ENCODE measurements around the gene DDX42. TPM values are rescaled to one million over a fixed set of nuclear protein-coding genes. Genes with fewer than 3 reads are reported as not detected.

The DDX42 gene
- total RNA-seq (10 to 100 TPM; 54.8 to 69.9 (median 65.0) TPM), polyA plus RNA-seq (10 to 100 TPM; 27.7 to 56.4 TPM)
- long read RNA-seq, donor 1, full-length matches to known transcripts = 52 of 68 reads
- long read RNA-seq, donor 1, partial matches to known transcripts = 9 of 68 reads
- long read RNA-seq, donor 1, other reads (novel, unspliced or antisense) = 7 of 68 reads
- long read RNA-seq, donor 2, full-length matches to known transcripts = 47 of 54 reads
- long read RNA-seq, donor 2, partial matches to known transcripts = 5 of 54 reads
- long read RNA-seq, donor 2, other reads (novel, unspliced or antisense) = 2 of 54 reads
- long read RNA-seq, donor 3, transcript DDX42-214 (1 exons, 2,244 nt) = major isoform, 7 of 33 reads
- long read RNA-seq, donor 3, partial matches to known transcripts = 16 of 33 reads
- long read RNA-seq, donor 3, other reads (novel, unspliced or antisense) = 0 of 33 reads

DNA sequence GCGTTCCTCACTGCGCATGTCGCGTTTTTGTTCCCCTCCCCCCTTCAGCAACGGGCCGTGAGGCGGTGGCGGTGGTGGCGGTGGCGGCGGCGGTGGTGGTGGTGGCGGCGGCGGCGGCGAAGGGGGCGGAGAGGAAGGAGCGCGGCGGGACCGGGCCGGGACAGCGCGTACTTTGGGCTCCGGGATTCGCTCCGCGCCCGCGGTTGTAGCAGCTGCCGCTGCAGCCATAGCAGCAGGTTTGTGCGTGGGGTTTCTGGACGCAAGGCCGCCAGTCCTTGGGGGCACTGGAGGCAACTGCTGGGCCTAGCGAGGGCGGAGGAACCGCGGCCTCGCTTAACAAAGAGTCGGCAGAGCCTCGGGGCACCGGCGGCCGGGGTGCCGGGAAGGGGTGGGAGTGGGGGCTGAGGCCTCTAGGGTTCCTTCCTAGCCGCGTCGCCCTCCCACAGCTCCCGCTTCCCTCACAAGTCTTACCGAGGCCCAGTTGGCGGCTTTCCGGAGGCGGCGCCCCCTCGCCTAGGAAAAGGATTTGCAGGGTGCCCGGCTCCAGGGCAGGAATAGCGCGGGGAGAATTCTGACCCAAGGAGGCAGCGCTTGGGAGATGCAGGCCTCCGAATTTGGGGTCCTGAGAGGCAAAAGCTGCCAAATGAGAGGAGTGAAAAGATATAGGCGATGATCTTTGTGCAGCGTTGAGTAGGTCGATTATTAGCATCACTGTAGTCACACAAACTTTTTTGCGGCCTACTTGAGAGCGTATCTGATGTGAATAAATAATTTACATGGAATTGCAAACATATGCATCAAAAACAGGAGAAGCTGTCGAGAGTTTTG is at the start of gene DDX42:
Gene DDX42 (plus strand): TSS at position 30 of the 828 bp plus-strand sequence. CDS start 12,880 bp downstream, outside the sequence.
- peaks cover 0 to 73% (median 65%) of the 10 kb centered on the region in 9 donors for H3K4me1 ChIP-seq
- 0% methylated on average over 62 to 67 of the region's 67 CpGs for WGBS, 2 donors

GRCh38 chr17:63735691-63736090 is 38.3 kb upstream of the DDX42 start:
- ATAC-seq = no peak
- Histone ChIP-seq H3K4me3 (no peak overlapping the region), H3K4me1 (peaks cover 4 to 14% (median 6%) of the 10 kb centered on the region in 9 donors), H3K36me3 (peaks cover 0 to 32% (median 0%) of the 10 kb centered on the region in 9 donors), H3K27me3 (no peaks in the 10 kb centered on the region), H3K27ac (no peak overlapping the region), H3K9me3 (no peaks in the 10 kb centered on the region)
- TF ChIP-seq, protein P1, sequence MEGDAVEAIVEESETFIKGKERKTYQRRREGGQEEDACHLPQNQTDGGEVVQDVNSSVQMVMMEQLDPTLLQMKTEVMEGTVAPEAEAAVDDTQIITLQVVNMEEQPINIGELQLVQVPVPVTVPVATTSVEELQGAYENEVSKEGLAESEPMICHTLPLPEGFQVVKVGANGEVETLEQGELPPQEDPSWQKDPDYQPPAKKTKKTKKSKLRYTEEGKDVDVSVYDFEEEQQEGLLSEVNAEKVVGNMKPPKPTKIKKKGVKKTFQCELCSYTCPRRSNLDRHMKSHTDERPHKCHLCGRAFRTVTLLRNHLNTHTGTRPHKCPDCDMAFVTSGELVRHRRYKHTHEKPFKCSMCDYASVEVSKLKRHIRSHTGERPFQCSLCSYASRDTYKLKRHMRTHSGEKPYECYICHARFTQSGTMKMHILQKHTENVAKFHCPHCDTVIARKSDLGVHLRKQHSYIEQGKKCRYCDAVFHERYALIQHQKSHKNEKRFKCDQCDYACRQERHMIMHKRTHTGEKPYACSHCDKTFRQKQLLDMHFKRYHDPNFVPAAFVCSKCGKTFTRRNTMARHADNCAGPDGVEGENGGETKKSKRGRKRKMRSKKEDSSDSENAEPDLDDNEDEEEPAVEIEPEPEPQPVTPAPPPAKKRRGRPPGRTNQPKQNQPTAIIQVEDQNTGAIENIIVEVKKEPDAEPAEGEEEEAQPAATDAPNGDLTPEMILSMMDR (IDR thresholded peaks at IDR 0.05) = no peak
- DNase-seq = no peak
- intact Hi-C loops (cut with DNase I) = no loop called here
- 94 to 98% methylated on average over 8 of the region's 8 CpGs for WGBS, 2 donors

More for the DNA sequence above, at the start of gene DDX42:
- Histone ChIP-seq H3K27ac (peak within 1 kb of the TSS; percentile 81 to 99 (median 96)), H3K27me3 (no peaks in the 10 kb centered on the region), H3K4me3 (peak within 1 kb of the TSS; percentile 67 to 99 (median 92)), H3K9me3 (no peaks in the 10 kb centered on the region), H3K36me3 (peaks cover 0 to 47% (median 0%) of the 10 kb centered on the region in 9 donors)
- DNase-seq (peak; percentile 90 to 92), ATAC-seq (peak in 7 of 8 donors; percentile 2 to 37 (median 6))
- TF ChIP-seq, protein P1 (IDR thresholded peaks at IDR 0.05) = peak in 5 of 9 donors; percentile 4 to 31 (median 26)
- intact Hi-C loops (cut with DNase I) = loop anchor here in 3 of 10 donors (5.0 to 10.0 kb wide), 2 partner anchors 50 to 68 kb away; partner anchors contain the start of genes FTSJ3 (in 2 of the 3), PSMC5 (in 2 of the 3) and SMARCD2 (in 1 of the 3)

DNA sequence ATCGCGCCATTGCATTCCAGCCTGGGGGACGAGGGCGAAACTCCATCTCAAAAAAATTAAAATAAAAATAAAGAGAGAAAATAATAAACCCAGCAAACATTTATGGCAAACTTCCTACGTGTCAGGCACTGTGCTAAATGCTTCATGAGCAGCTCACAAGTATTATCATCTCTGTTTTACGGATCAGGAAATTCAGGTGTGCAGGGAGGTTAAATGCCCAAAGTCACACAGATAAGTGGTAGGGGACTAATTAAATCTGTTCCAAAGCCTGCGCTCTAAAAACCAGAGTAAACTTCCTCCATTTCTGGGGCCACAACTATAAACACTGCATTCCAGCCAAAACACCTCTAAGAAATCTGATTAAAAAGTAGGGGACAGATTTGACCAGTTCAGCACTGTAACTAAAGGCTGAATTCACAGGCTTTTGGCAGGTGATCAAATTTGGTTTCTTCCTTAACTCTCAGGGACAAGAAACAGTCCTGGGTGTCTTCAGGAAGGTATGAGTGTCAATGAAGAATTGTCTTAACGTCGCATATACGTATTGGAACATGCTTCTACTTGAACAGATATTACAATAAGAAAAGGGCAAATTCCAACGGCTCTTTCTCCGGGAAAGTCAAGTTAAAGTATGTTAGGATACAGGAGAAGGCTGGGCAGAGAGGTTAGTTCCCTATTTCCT is 33.4 kb upstream of the DDX42 start:
- DNase-seq (no peak), ATAC-seq (no peak)
- intact Hi-C loops (cut with DNase I) = loop anchor here in 2 of 10 donors (1.0 to 10.0 kb wide), 3 partner anchors 33 to 116 kb away; partner anchors contain the start of genes CCDC47 (in 1 of the 2), LIMD2 (in 1 of the 2) and MAP3K3 (in 1 of the 2)
- Histone ChIP-seq H3K27me3 (no peaks in the 10 kb centered on the region), H3K9me3 (no peaks in the 10 kb centered on the region), H3K27ac (peak overlapping the region; percentile 72 to 96 (median 92)), H3K4me1 (peaks cover 6 to 23% (median 17%) of the 10 kb centered on the region in 9 donors), H3K4me3 (peak overlapping the region; percentile 69 to 97 (median 84)), H3K36me3 (peaks cover 0 to 25% (median 6%) of the 10 kb centered on the region in 9 donors)
- TF ChIP-seq, protein P1 (IDR thresholded peaks at IDR 0.05) = no peak
- WGBS, 2 donors = 40 to 42% methylated on average over 12 of the region's 12 CpGs

All from heart right ventricle (tissue), 16 donors.